Body of pancreas (tissue), 4 donors: Measurements from ENCODE around the gene DOK3. TPM values are rescaled to one million over a fixed set of nuclear protein-coding genes. Genes with fewer than 3 reads are reported as not detected.

Experiments
- ATAC-seq: fragments of 150-250 bp; one replicate; pipeline ENCODE4 v1.9.1; 2016
- DNase-seq, 4 donors: peaks; one replicate each; pipeline ENCODE4 v3.0.0-alpha.2; 2019
- H3K27ac ChIP-seq, 4 donors: fragments of 200-600 bp; sonication (generic); 1 replicate in 3 of 4; 2 replicates in 1 of 4; pipeline versions ENCODE4 v1.5.1 to v1.6.1; 2016 to 2019; ENCODE audit warnings: mild to moderate bottlenecking in 1 of 4, mixed read lengths in 1 of 4, moderate library complexity in 1 of 4
- H3K27me3 ChIP-seq, 2 donors: fragments of 200-600 bp; sonication (generic); one replicate each; pipeline ENCODE4 v1.6.0; 2016; ENCODE audit warnings: mild to moderate bottlenecking in 1 of 2
- H3K36me3 ChIP-seq, 2 donors: fragments of 200-600 bp; sonication (generic); replicated peaks in 1 of 2; 2 replicates each; pipeline ENCODE4 v1.5.1; 2016; ENCODE audit warnings: low read depth in 2 of 2; ENCODE audit not compliant: insufficient read depth in 1 of 2
- H3K4me1 ChIP-seq: fragments of 200-600 bp; sonication (generic); one replicate; pipeline ENCODE4 v1.6.0; 2016
- H3K4me3 ChIP-seq, 2 donors: fragments of 200-600 bp; sonication (generic); 1 replicate in 1 of 2; 2 replicates in 1 of 2; pipeline ENCODE4 v1.5.1; 2016 to 2019
- H3K9me3 ChIP-seq, 3 donors: fragments of 200-600 bp; sonication (generic); 1 replicate in 2 of 3; 2 replicates in 1 of 3; pipeline ENCODE4 v1.5.1; 2016
- CTCF ChIP-seq, 7 experiments: fragments of 450-650 bp in 4 of 7; fragments of 200-600 bp in 3 of 7; sonication (generic) in 3 of 7; IDR thresholded peaks; one replicate each; pipeline ENCODE4 v1.5.1; 2016 to 2019; ENCODE audit warnings: antibody characterized with exemption in 7 of 7
- POLR2A ChIP-seq, 3 donors: fragments of 450-650 bp; IDR thresholded peaks; one replicate each; pipeline ENCODE4 v1.6.1; 2016; ENCODE audit warnings: antibody characterized with exemption in 3 of 3, mild to moderate bottlenecking in 2 of 3
- WGBS, 2 donors: methylation state at CpG; one replicate each; pipeline ENCODE4 v1.1.5; 2017; 5-methylcytosine and 5-hydroxymethylcytosine counted together
- intact Hi-C: fragments of 100-400 bp; cut with DNase I; formaldehyde crosslinking; loops from one replicate; pipeline ENCODE4 v1.15.1; 2023
- total RNA-seq, 2 donors: library from RNA; depleted of rRNA; stranded (reverse); fragments of >200 nt; gene quantifications; one replicate each; pipeline ENCODE4 v1.1.0, GENCODE V29; 2016

Gene DOK3
- total RNA-seq, 2 donors from 2014 or later = 3.3 to 5.4 TPM

GRCh38 chr5:177509991-177510566 lies 453 bp upstream of the DOK3 start:
- Histone ChIP-seq H3K4me3 (no peak overlapping the region), H3K36me3 (peaks cover 21 to 24% of the 10 kb centered on the region in 2 donors), H3K9me3 (no peaks in the 10 kb centered on the region), H3K27me3 (no peaks in the 10 kb centered on the region), H3K4me1 (peaks cover 21% of the 10 kb centered on the region), H3K27ac (peak overlapping the region in 2 of 4 donors; percentile 30 to 58)
- 53 to 65% methylated on average over 4 to 11 of the region's 11 CpGs for WGBS, 2 donors
- no peak for DNase-seq
- TF ChIP-seq POLR2A (IDR thresholded peaks at IDR 0.05) (no peak), CTCF (IDR thresholded peaks at IDR 0.05) (no peak)
- intact Hi-C loops = no loop called here
- ATAC-seq = no peak

- intact Hi-C loops = no loop called here
- DNase-seq = no peak
- H3K4me1 ChIP-seq = peaks cover 14% of the 10 kb centered on the region
- peaks cover 17 to 18% of the 10 kb centered on the region in 2 donors for H3K36me3 ChIP-seq
- H3K4me3 ChIP-seq = no peak overlapping the region
- TF ChIP-seq CTCF (IDR thresholded peaks at IDR 0.05) = no peak
- H3K9me3 ChIP-seq = no peaks in the 10 kb centered on the region
- peak overlapping the region in 3 of 4 donors; percentile 3 to 58 (median 28) for H3K27ac ChIP-seq
- H3K27me3 ChIP-seq = no peaks in the 10 kb centered on the region
- no peak for ATAC-seq
- 60 to 72% methylated on average over 7 to 8 of the region's 8 CpGs for whole genome bisulfite sequencing, 2 donors
These were observed 789 bp downstream of the DOK3 start for GRCh38 chr5:177508837-177509236.

- H3K4me3 ChIP-seq = no peak overlapping the region
These were observed 1.4 kb downstream of the DOK3 start for GRCh38 chr5:177508221-177508611.

GRCh38 chr5:177507596-177508220 lies 1.9 kb downstream of the DOK3 start:
- Histone ChIP-seq H3K4me3 (no peak overlapping the region), H3K9me3 (no peaks in the 10 kb centered on the region), H3K27me3 (no peaks in the 10 kb centered on the region), H3K36me3 (peaks cover 11 to 17% of the 10 kb centered on the region in 2 donors), H3K4me1 (peaks cover 14% of the 10 kb centered on the region), H3K27ac (no peak overlapping the region)
- 77 to 89% methylated on average over 14 to 17 of the region's 17 CpGs for WGBS, 2 donors
- DNase-seq = no peak
- intact Hi-C loops = no loop called here
- ATAC-seq = no peak
- TF ChIP-seq POLR2A (IDR thresholded peaks at IDR 0.05) (no peak), CTCF (IDR thresholded peaks at IDR 0.05) (no peak)

More at GRCh38 chr5:177508221-177508611, 1.4 kb downstream of the DOK3 start:
- H3K27me3 ChIP-seq = no peaks in the 10 kb centered on the region
- TF ChIP-seq CTCF (IDR thresholded peaks at IDR 0.05) (no peak), POLR2A (IDR thresholded peaks at IDR 0.05) (no peak)
- no peak for ATAC-seq
- peaks cover 15 to 18% of the 10 kb centered on the region in 2 donors for H3K36me3 ChIP-seq
- no peak overlapping the region for H3K27ac ChIP-seq
- H3K4me1 ChIP-seq = peaks cover 14% of the 10 kb centered on the region
- DNase-seq = no peak
- no peaks in the 10 kb centered on the region for H3K9me3 ChIP-seq
- intact Hi-C loops = no loop called here
- WGBS, 2 donors = 89 to 97% methylated on average over 7 to 26 of the region's 26 CpGs

GRCh38 chr5:177507165-177507564 lies 2.5 kb downstream of the DOK3 start:
- intact Hi-C loops = no loop called here

More at GRCh38 chr5:177507165-177507564, 2.5 kb downstream of the DOK3 start:
- no peak overlapping the region for H3K27ac ChIP-seq
- H3K4me3 ChIP-seq = no peak overlapping the region
- DNase-seq (no peak), ATAC-seq (no peak)
- TF ChIP-seq CTCF (IDR thresholded peaks at IDR 0.05) = peak in 1 of 7 experiments; percentile 8
- no peak for TF ChIP-seq POLR2A (IDR thresholded peaks at IDR 0.05)
- H3K36me3 ChIP-seq = peaks cover 6 to 12% of the 10 kb centered on the region in 2 donors
- 44 to 54% methylated on average over 9 of the region's 9 CpGs for WGBS, 2 donors
- peaks cover 14% of the 10 kb centered on the region for H3K4me1 ChIP-seq
- no peaks in the 10 kb centered on the region for H3K27me3 ChIP-seq
- H3K9me3 ChIP-seq = no peaks in the 10 kb centered on the region
